GM12878 (cell line): ENCODE measurements around the gene ADCY9. TPM values are rescaled to one million over a fixed set of nuclear protein-coding genes. Genes with fewer than 3 reads are reported as not detected.

Source experiments
- ATAC-seq: fragments of 200-7000 bp; cut with Tn5 transposase; 3 replicates; pipeline ENCODE4 v1.9.1; 2020; ENCODE audit warnings: mild to moderate bottlenecking, moderate library complexity
- BruUV-seq: library from RNA; stranded (reverse); fragments of 400-500 nt; replicated peaks from 2 replicates; lab custom pipeline; 2021; lab: Mats Ljungman, UMichigan
- CTCF ChIA-PET: fragments of 300-600 bp; sonication (Branson Sonifier 250); formaldehyde crosslinking; extraction: SDS; loops from one replicate; lab custom pipeline; 2021; ENCODE audit warnings: inconsistent platforms; lab: Yijun Ruan, JAX
- POLR2A ChIA-PET: fragments of 350-600 bp; formaldehyde crosslinking; extraction: SDS; loops from one replicate; lab custom pipeline; 2021; ENCODE audit warnings: inconsistent platforms; lab: Charles Lee
- RAD21 ChIA-PET: fragments of 300-600 bp; sonication (Branson Sonifier 250); formaldehyde crosslinking; loops from one replicate; lab custom pipeline; 2023; ENCODE audit warnings: antibody characterized with exemption; ENCODE audit not compliant: unreplicated experiment; lab: Charles Lee
- SMC1A ChIA-PET: fragments of 300-600 bp; sonication (Branson Sonifier 250); formaldehyde crosslinking; loops from one replicate; lab custom pipeline; 2023; ENCODE audit not compliant: unreplicated experiment, uncharacterized antibody; lab: Charles Lee
- DNase-seq: peaks from one replicate; pipeline ENCODE4 v3.0.0-alpha.2; 2011; ENCODE audit warnings: low read depth, low spot score
- FAIRE-seq: peaks from 3 replicates; lab custom pipeline; 2011; peaks lifted over from hg19 to GRCh38; lab: Jason Lieb, UNC
- H2AFZ ChIP-seq: 2 replicates; pipeline ENCODE4 v1.6.0; 2011; ENCODE audit warnings: low read depth, low read length, control low read depth; ENCODE audit not compliant: control insufficient read depth
- H3K27ac ChIP-seq: 2 replicates; pipeline ENCODE4 v1.5.1; 2011; ENCODE audit warnings: control low read depth; ENCODE audit not compliant: control insufficient read depth, insufficient read depth
- H3K27me3 ChIP-seq, 2 experiments: replicated peaks in 1 of 2; 2 replicates each; pipeline versions ENCODE4 v1.6.0 to v1.6.1; 2011; ENCODE audit warnings: low read length in 1 of 2; ENCODE audit not compliant: control insufficient read depth in 2 of 2, insufficient read depth in 2 of 2
- H3K36me3 ChIP-seq, 2 experiments: 2 replicates each; pipeline ENCODE4 v1.5.1; 2011; ENCODE audit warnings: low read length in 1 of 2; ENCODE audit not compliant: control insufficient read depth in 2 of 2, insufficient read depth in 2 of 2
- H3K4me1 ChIP-seq: 2 replicates; pipeline ENCODE4 v1.6.1; 2011; ENCODE audit warnings: mild to moderate bottlenecking, low read length, moderate library complexity, mixed read lengths; ENCODE audit not compliant: control insufficient read depth, insufficient read depth
- H3K4me2 ChIP-seq: 2 replicates; pipeline ENCODE4 v1.6.0; 2011; ENCODE audit warnings: control low read depth; ENCODE audit not compliant: control insufficient read depth, insufficient read depth
- H3K4me3 ChIP-seq: fragments of 200-600 bp; sonication (generic); 2 replicates; pipeline ENCODE4 v1.5.1; 2016
- H3K79me2 ChIP-seq: 2 replicates; pipeline ENCODE4 v1.6.0; 2011; ENCODE audit warnings: low read length; ENCODE audit not compliant: control insufficient read depth, insufficient read depth
- H3K9ac ChIP-seq: 2 replicates; pipeline ENCODE4 v1.8.0; 2011; ENCODE audit warnings: low read length, control low read depth, mixed read lengths; ENCODE audit not compliant: control insufficient read depth, insufficient read depth
- H3K9me3 ChIP-seq: replicated peaks from 3 replicates; pipeline ENCODE4 v1.5.1; 2011; ENCODE audit warnings: mild to moderate bottlenecking, low read length; ENCODE audit not compliant: control insufficient read depth, insufficient read depth
- H4K20me1 ChIP-seq: 2 replicates; pipeline ENCODE4 v1.6.0; 2011; ENCODE audit not compliant: control insufficient read depth, insufficient read depth
- CREM ChIP-seq: IDR thresholded peaks from 2 replicates; pipeline ENCODE4 v1.6.1; 2014; ENCODE audit warnings: antibody characterized with exemption, low read depth
- FOS ChIP-seq: IDR thresholded peaks from 3 replicates; pipeline ENCODE4 v1.6.1; 2011; ENCODE audit warnings: borderline replicate concordance; ENCODE audit not compliant: insufficient read length; ENCODE audit errors: extremely low read depth
- IKZF2 ChIP-seq, 2 experiments: fragments of 450-650 bp; IDR thresholded peaks; 2 replicates each; pipeline ENCODE4 v1.6.1; 2017; ENCODE audit warnings: mild to moderate bottlenecking in 2 of 2, moderate library complexity in 2 of 2
- JUNB ChIP-seq: IDR thresholded peaks from 2 replicates; pipeline ENCODE4 v1.6.1; 2016; ENCODE audit warnings: antibody characterized with exemption, mild to moderate bottlenecking
- NFIC ChIP-seq: IDR thresholded peaks from 2 replicates; pipeline ENCODE4 v1.6.1; 2012; ENCODE audit warnings: low read depth, mild to moderate bottlenecking, inconsistent platforms, low read length, moderate library complexity
- NR2C1 ChIP-seq: fragments of 450-650 bp; IDR thresholded peaks from 2 replicates; pipeline ENCODE4 v1.6.1; 2017; ENCODE audit warnings: antibody characterized with exemption, mild to moderate bottlenecking, moderate library complexity
- RAD51 ChIP-seq: fragments of 450-650 bp; IDR thresholded peaks from 2 replicates; pipeline ENCODE4 v1.6.1; 2016; ENCODE audit warnings: moderate library complexity, mild to moderate bottlenecking, inconsistent platforms
- WGBS: methylation state at CpG from one replicate; pipeline ENCODE4 v1.1.6; 2016; ENCODE audit warnings: low lambda C conversion rate; ENCODE audit not compliant: insufficient replicate concordance, insufficient coverage; ENCODE audit errors: missing lambda C conversion rate; 5-methylcytosine and 5-hydroxymethylcytosine counted together
- in situ Hi-C: fragments of 300-500 bp; cut with MboI; formaldehyde crosslinking; loops from 9 replicates; pipeline ENCODE4 v1.14.3; 2018; ENCODE audit warnings: mixed read lengths
- intact Hi-C: fragments of 100-400 bp; cut with micrococcal nuclease; formaldehyde crosslinking; loops from one replicate; pipeline ENCODE4 v1.14.2; 2022; ENCODE audit not compliant: unreplicated experiment
- polyA plus RNA-seq, 11 experiments: library from polyadenylated mRNA; depleted of rRNA in 4 of 11; unstranded in 6 of 11; stranded (reverse) in 5 of 11; fragments of >200 nt; fragmentation: Nextera tagmentation in 4 of 11; fragmentation: Illumina TruSeq in 1 of 11; extraction: Ambion mirVana in 4 of 11; extraction: Trizol in 1 of 11; gene quantifications; 1 replicate in 1 of 11; 2 replicates in 10 of 11; pipeline versions ENCODE4 v1.2.1 to v1.2.3, GENCODE V29; 2011 to 2016; ENCODE audit warnings: inconsistent platforms in 2 of 11, missing spikeins in 2 of 11, low read depth in 1 of 11
- total RNA-seq, 4 experiments: library from RNA; depleted of rRNA in 3 of 4; stranded (reverse); fragments of >200 nt in 3 of 4; fragmentation: Illumina TruSeq in 1 of 4; extraction: Trizol in 1 of 4; gene quantifications; 2 replicates each; pipeline versions ENCODE4 v1.2.1 to v1.2.3, GENCODE V29; 2013 to 2021

The ADCY9 gene
- total and polyA plus RNA-seq, 10 of the 15 experiments (the other 5 are each of a cell fraction or from before 2014, with no cell fraction given) = 0.09 to 0.41 (median 0.15) TPM; not detected in 3

DNA sequence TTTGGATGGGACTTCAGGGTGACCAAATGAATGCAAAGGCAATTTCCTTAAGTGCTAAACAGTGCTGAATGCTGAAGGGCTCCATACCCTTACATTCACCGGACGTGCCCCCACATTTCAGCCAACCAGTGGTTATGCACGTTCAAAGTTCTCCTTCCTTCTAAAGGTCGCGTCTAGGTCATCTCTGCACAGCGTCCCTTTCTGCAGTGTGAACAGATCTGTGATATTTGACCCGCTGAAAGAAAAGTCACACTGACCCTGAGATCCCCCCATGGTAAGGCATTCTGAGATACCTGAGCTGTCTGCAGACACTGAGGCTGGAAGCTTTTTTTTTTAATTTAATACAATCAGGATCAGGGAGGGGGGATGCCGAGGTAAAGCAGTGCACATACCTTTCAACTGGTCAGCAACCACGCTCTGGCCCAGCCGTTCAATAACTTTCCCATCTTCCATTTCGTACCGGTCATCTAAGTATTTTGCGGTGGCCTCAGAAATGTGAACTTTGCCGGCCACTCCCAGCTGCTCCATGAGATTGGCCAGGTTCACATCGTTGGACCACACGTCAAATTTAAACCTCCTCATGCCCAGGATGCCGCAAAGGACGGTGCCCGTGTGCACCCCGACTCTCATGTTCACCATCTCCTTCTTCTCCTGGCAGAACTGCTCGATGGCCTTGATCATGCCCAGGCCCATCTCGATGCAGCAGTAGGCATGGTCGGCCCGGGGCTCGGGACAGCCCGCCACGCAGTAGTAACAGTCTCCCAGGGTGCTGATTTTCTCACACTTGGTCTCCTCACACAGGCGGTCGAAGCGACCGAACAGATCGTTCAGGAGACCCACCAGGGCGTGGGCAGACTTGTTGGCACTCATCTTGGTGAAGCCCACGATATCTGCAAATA is 2.6 kb downstream of the ADCY9 start:
- H3K4me2 ChIP-seq = no peak overlapping the region
- intact Hi-C loops (no loop called here), in situ Hi-C loops (no loop called here)
- TF ChIP-seq NFIC (no peak), RAD51 (no peak), CREM (no peak), JUNB (no peak), NR2C1 (no peak), FOS (no peak), IKZF2 (IDR thresholded peaks at IDR 0.05) (no peak)
- BruUV-seq = no TSS peak
- no peak for ATAC-seq
- no peak overlapping the region for H3K4me3 ChIP-seq
- H3K9me3 ChIP-seq = no peaks in the 10 kb centered on the region
- no peaks in the 10 kb centered on the region for H4K20me1 ChIP-seq
- no peaks in the 10 kb centered on the region for H3K4me1 ChIP-seq
- no peaks in the 10 kb centered on the region for H3K79me2 ChIP-seq
- 78% methylated on average over 34 of the region's 34 CpGs for WGBS
- H3K27ac ChIP-seq = no peak overlapping the region
- no peak for FAIRE-seq
- H3K36me3 ChIP-seq = no peaks in the 10 kb centered on the region
- POLR2A ChIA-PET = no interaction called here
- H2AFZ ChIP-seq = no peak overlapping the region
- SMC1A ChIA-PET = no interaction called here
- CTCF ChIA-PET = no interaction called here
- DNase-seq = no peak
- RAD21 ChIA-PET = no interaction called here
- no peak overlapping the region for H3K9ac ChIP-seq
- peaks cover 0 to 4% of the 10 kb centered on the region in 2 experiments; a peak in 1 of 4 replicates for H3K27me3 ChIP-seq
